Measurements from ENCODE around the gene PRUNE1.

GRCh38 chr1:151007853-151008243 lies 401 bp upstream of the PRUNE1 start:
- TF ChIP-seq RAD21 (conservative IDR thresholded peaks at IDR 0.05 in 1 of 2, IDR thresholded peaks at IDR 0.05 in 1 of 2) (no peak), POLR2A (IDR thresholded peaks at IDR 0.05; ENCODE audit: low read length) (no peak), CBX2 (IDR thresholded peaks at IDR 0.05; ENCODE audit: borderline replicate concordance, low read depth) (no peak), RNF2 (IDR thresholded peaks at IDR 0.05; ENCODE audit: borderline replicate concordance, low read depth) (no peak)
